Measurements from ENCODE around the gene DTX1. TPM values are rescaled to one million over a fixed set of nuclear protein-coding genes. Genes with fewer than 3 reads are reported as not detected.
"Not testable (repeated sequence)": the region's sequence is repeated elsewhere in the genome, so short reads cannot be mapped to it uniquely, and the experiment has no call there.

Gene DTX1
- polyA plus RNA-seq, 3 donors, result 3.4 to 109 (median 21.9) TPM

DNA sequence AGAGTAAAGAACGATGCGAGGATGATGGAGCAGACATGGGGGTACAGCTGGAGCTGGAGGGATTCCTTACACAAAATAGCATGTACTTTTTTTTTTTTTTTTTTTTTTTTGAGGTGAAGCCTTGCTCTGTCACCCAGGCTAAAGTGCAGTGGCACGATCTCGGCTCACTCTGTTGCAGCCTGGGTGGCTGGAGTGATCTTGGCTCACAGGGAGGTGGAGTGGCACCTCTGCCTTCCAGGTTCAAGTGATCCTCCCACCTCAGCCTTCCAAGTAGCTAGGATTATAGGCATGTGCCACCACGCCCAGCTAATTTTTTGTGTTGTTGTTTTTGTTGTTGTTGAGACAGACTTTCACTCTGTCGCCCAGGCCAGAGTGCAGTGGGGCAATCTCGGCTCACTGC lies 84.2 kb downstream of the DTX1 start:
- 79 to 86% (median 86%) methylated on average over 7 of the region's 7 CpGs for WGBS, 3 donors
- no peak overlapping the region for H3K27ac ChIP-seq (ENCODE audit: low read depth, low read length)

DNA sequence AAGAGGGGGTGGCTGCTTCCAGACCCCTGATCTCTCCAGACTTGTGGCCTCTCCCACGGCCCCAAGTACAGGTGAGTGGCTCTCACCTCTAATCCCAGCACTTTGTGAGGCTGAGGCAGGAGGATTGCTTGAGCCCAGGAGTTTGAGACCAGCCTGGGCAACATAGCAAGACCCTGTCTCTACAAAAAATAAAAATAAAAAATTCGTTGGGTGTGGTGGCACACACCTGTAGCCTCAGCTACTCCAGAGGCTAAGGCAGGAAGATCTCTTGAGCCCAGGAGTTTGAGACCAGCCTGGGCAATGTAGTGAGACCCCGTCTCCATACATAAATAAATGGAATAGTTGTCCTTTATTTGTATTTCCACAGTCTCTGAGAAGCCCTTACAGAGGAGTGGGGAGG lies 85.2 kb downstream of the DTX1 start:
- not testable (repeated sequence) for H3K27ac ChIP-seq (ENCODE audit: low read depth, low read length)
- 76 to 83% (median 77%) methylated on average over 3 of the region's 3 CpGs for WGBS, 3 donors

DNA sequence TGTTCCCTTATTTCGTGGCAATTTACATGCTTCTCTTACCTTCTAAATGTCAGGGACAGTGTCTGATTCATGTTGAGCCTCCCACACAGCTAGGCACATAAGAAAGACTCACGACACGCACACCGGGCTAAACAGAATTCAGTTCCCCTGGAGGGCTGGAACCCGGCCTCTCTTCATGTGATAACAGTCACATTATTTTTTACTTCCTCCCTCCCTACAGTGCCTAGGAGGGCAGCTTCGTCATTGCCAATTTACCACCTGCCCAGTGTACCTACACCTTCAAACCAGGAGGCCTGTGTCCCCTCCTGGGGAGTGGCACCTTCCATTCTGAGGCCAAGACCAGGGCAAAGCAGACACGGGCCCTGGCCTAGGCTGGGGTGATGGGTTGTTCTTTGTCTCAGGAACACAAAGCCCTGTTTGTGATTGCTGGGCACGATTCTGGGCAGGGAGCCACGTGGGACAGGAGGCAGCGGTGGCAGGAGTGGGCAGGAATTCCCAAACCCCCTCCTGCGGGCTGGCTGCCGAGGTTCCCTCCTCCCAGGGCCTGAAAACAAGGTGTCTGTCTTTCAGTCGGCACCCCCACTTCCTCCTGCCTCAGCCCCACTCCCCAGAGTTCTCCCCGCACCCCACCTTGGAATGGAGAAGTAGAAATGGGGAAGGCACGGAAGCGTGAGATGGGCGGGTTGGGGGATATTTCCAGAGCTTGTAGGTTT lies 85.8 kb downstream of the DTX1 start:
- no peak overlapping the region for H3K27ac ChIP-seq (ENCODE audit: low read depth, low read length)
- 40 to 53% (median 42%) methylated on average over 17 of the region's 17 CpGs for WGBS, 3 donors

DNA sequence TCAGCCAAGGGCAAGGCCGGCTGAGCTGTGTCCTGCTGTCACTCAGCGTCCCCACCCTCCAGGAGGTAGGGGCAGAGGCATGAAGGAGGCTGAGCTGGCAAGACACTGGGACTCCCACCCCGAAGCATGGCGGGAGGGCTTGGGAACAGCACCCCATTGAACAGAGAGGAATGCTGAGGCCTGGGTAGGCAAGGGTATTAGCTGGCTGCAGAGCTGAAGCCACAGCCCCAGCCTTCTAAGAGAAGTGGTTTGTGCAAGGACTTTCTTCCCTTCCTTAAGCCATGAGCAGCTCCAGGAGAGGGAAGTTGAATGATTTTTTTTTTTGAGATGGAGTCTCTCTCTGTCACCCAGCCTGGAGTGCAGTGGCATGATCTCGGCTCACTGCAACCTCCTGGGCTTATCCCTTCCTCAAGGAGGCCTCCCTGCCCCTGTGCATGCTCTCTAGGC lies 86.4 kb downstream of the DTX1 start:
- H3K27ac ChIP-seq (ENCODE audit: low read depth, low read length), result no peak overlapping the region
- WGBS, 3 donors, result 64 to 67% (median 64%) methylated on average over 5 of the region's 5 CpGs

DNA sequence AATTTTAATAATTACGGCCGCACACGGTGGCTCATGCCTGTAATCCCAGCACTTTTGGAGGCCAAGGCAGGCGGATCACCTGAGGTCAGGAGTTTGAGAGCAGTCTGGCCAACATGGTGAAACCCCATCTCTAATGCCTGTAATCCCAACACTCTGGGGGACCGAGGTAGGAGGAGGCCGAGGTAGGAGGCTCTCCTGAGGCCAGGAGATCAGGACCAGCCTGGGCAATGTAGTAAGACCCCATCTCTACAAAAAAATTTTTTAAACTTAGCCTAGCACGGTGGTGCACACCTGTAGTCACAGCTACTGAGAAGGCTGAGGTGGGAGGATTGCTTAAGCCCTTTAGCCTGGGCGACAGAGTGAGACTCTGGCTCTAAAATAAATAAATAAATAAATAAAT lies 87.4 kb downstream of the DTX1 start:
- no peak overlapping the region for H3K27ac ChIP-seq (ENCODE audit: low read depth, low read length)
- WGBS, 3 donors, result 88 to 91% (median 90%) methylated on average over 8 of the region's 8 CpGs

DNA sequence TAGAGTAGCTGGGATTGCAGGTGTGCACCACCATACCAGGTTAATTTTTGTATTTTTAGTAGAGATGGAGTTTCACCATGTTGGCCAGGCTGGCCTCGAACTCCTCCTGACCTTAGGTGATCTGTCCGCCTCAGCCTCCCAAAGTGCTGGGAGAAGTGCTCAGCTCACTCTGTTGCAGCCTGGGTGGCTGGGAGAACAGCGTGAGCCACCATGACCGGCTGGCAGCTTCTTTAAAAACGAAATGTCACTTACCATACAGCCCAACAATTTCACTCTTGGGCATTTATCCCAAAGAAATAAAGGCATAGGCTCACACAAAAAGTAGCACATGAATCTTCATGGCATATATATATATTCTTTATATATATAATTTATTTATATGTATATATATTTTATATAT lies 88.3 kb downstream of the DTX1 start:
- no peak overlapping the region for H3K27ac ChIP-seq (ENCODE audit: low read depth, low read length)
- WGBS, 3 donors, result 77 to 84% (median 78%) methylated on average over 5 of the region's 5 CpGs

DNA sequence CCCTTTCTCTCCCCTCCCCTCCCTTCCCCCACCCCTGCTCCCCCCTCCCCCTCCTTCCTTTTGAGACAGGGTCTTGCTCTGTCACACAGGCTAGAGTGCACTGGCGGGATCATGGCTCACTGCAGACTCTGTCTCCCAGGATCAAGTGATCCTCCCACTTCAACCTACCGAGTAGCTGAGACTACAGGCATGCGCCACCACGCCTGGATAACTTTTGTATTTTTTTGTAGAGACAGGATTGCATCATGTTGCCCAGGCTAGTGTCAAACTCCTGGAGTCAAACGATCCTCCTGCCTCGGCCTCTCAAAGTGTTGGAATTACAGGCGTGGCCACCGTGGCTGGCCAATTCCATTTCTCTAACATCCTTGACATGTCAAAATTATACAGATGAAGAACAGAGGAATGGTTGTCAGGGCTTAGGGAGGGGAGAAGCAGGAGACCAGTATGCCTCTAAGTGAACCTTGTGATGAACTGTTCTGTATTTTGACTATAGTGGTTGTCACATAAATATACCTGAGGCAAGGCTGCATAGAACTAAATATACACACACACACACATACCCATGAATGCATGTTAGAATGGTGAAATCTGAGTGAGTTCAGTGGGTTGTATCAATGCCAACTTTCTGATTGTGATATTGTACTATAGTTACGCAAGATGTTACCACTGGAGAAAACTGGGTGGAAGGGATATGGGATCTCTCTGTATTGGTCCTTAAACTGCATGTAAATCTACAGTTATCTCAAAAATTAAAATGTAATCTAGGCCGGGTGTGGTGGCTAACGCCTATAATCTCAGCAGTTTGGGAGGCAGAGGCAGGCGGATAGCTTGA lies 89.4 kb downstream of the DTX1 start:
- H3K27ac ChIP-seq (ENCODE audit: low read depth, low read length), result no peak overlapping the region
- WGBS, 3 donors, result 69 to 78% (median 74%) methylated on average over 12 of the region's 12 CpGs

DNA sequence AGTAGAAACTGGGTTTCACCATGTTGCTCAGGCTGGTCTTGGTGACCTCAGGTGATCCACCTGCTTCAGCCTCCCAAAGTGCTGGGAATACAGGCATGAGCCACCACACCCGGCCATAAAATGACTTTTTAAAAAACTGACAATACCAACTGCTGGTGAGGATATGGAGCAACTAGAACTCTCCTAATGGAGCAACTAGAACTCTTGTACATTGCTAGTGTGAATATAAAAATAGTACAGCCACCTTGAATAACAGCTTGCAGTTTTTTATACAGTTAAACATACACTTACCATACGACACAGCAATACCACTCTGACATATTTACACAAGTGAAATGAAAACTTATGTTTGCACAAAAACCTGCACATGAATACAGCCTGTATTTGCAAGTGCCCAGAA lies 90.5 kb downstream of the DTX1 start:
- WGBS, 3 donors, result 81 to 91% (median 86%) methylated on average over 2 of the region's 2 CpGs
- H3K27ac ChIP-seq (ENCODE audit: low read depth, low read length), result no peak overlapping the region

Other genes starting within 250 kb of the DTX1 start
- gene OAS1, start 149.8 kb upstream of the DTX1 start, polyA plus RNA-seq, result 10 to 100 TPM in 2 of 3 donors, 1 to 10 TPM in 1; 6.6 to 25.9 (median 23.2) TPM
- 1 to 10 TPM; 3.6 to 7.3 (median 7.1) TPM for gene OAS3, start 118.3 kb upstream of the DTX1 start, polyA plus RNA-seq
- 1 to 10 TPM; 2.2 to 9.4 (median 4.9) TPM for gene OAS2, start 78.2 kb upstream of the DTX1 start, polyA plus RNA-seq
- 1 to 10 TPM in 1 of 3 donors, under 1 TPM in 1, not detected in 1; 0.74 to 1.9 TPM for gene RASAL1, start 79.0 kb downstream of the DTX1 start, polyA plus RNA-seq
- gene CFAP73, start 93.0 kb downstream of the DTX1 start, polyA plus RNA-seq, result under 1 TPM in 2 of 3 donors, not detected in 1; 0.39 to 0.73 TPM
- 10 to 100 TPM; 25.8 to 49.2 (median 38.6) TPM for gene DDX54, start 128.7 kb downstream of the DTX1 start, polyA plus RNA-seq
- gene RITA1, start 129.0 kb downstream of the DTX1 start, polyA plus RNA-seq, result 10 to 100 TPM in 1 of 3 donors, 1 to 10 TPM in 2; 8.4 to 10.3 (median 8.7) TPM
- gene TPCN1, start 164.7 kb downstream of the DTX1 start, polyA plus RNA-seq, result 10 to 100 TPM; 26.4 to 41.7 (median 36.1) TPM